GM12874 (cell line): Measurements from ENCODE around the gene COL27A1.

ENCODE experiments used
- TF ChIP-seq, protein P1 (sequence below): IDR thresholded peaks from 2 replicates; pipeline ENCODE4 v1.5.1; 2011; ENCODE audit warnings: low read depth, mild to moderate bottlenecking, control low read depth, low read length, moderate library complexity; ENCODE audit not compliant: insufficient read depth

Gene COL27A1

GRCh38 chr9:114256827-114257328, 101.5 kb downstream of the COL27A1 start:
- TF ChIP-seq, protein P1, sequence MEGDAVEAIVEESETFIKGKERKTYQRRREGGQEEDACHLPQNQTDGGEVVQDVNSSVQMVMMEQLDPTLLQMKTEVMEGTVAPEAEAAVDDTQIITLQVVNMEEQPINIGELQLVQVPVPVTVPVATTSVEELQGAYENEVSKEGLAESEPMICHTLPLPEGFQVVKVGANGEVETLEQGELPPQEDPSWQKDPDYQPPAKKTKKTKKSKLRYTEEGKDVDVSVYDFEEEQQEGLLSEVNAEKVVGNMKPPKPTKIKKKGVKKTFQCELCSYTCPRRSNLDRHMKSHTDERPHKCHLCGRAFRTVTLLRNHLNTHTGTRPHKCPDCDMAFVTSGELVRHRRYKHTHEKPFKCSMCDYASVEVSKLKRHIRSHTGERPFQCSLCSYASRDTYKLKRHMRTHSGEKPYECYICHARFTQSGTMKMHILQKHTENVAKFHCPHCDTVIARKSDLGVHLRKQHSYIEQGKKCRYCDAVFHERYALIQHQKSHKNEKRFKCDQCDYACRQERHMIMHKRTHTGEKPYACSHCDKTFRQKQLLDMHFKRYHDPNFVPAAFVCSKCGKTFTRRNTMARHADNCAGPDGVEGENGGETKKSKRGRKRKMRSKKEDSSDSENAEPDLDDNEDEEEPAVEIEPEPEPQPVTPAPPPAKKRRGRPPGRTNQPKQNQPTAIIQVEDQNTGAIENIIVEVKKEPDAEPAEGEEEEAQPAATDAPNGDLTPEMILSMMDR = no peak

DNA sequence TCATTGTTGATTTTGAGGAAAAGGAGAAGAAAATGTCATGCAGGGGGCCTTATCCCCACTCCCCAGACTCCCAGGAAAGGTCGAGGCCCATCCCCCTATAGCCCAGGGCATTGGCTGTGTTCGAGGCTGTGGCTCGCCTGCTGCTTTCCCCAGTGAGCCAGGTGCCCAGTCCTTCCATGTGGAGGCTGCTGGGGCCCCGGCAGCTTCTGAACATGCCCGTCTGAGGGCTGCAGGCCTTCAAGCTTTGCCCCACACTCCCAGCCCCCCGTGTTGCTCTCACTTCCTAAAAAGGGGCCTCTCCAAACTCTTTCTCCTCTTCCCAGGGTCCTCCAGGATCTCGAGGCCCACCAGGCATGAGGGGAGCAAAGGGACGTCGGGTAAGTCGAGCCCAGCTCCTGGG, 102.9 kb downstream of the COL27A1 start:
- TF ChIP-seq, protein P1 = no peak

- TF ChIP-seq, protein P1 = no peak
These were observed 103.8 kb downstream of the COL27A1 start for GRCh38 chr9:114258866-114259797.

- TF ChIP-seq, protein P1 = no peak
These were observed 104.6 kb downstream of the COL27A1 start for GRCh38 chr9:114259798-114260523.

DNA sequence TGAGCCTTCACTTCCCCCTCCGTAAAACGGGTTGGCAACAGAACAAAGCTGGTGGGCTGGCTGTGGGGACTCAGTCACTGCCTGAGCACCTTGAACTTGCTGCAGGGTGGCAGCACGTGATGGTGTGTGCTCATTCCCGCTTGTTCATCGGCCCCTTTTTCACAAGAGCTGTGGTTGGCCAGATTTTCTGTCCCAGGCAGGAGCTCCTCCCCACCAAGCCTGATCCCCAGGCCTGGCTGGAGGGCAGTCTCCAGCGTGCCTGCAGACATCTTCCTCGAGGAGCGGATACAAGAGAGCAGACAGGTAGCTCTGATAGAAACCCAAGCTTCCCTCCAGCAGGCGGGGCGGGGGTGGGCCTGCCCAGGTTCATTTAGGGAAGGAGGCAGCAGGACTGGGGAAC, 105.7 kb downstream of the COL27A1 start:
- TF ChIP-seq, protein P1 = no peak

DNA sequence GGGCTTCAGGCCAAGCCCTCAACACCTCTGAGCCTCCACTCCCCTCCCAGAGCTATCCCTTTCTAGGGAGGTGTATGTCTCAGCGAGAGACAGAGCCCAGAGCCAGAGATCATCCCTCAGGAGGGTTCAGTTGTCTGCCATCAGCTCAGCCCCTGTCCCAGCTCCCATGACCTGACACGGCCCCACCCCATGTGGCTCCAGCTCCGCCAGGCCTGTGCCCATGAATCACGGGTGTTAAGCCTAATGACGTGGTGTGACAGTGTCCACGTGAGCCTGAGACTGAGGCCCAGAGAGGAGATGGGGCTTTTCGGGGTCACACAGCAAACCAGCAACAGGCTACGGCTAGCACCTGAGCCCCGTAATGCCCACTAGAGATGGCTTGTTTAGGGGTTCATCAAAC, 106.7 kb downstream of the COL27A1 start:
- TF ChIP-seq, protein P1 = no peak

DNA sequence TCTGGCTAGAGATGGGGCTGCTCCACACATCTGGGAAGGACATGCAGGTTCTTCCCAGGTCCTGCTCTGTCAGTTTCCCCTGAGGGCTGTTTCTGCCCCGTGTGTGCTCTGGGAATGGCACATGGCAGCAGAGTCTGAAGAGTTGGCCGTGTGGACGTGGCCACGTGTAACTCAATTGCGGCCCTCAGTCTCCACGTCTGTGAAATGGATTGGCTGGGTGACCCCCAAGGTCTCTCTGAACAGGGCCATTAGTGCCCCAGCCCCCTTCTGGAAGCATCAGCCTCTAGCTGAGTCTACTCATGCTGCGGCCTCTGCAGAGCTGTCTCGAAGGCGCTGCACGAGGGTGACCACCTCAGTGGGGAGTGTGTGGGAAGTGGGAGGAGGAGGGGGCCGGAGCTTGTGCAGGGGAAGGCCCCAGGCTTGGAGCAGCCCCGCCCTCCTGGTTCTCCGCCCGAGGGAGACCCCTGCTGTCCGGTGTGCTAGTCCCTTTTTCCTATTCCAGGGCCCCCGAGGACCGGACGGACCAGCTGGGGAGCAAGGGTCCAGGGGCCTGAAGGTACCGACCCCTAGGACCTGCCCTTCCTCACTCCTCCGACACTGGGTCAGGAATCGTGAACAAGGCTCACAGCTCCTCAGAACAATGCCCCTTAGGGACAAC, 108.6 kb downstream of the COL27A1 start:
- TF ChIP-seq, protein P1 = no peak
